Measurements from ENCODE around the gene ACY1. TPM values are rescaled to one million over a fixed set of nuclear protein-coding genes. Genes with fewer than 3 reads are reported as not detected.
A peak's percentile ranks its signal among the peaks of the same experiment; 100 is the strongest.

Gene ACY1
- total and polyA plus RNA-seq, 2 donors (not counting 3 experiments of a cell fraction or from before 2014, with no cell fraction given), result 13.4 to 32.9 TPM

- POLR2A ChIA-PET, result interaction anchor here (0.6 to 1.3 kb wide), 3 partner anchors 8 to 474 kb away, joined by 4 read pairs; partner anchors contain the start of genes PARP3 and RRP9
- Histone ChIP-seq H3K4me3 (replicated peaks in 1 of 3; ENCODE audit: insufficient read depth in 1 of 3, low read depth in 1 of 3, low read length in 3 of 3) (peak overlapping the region in 2 of 3 experiments; percentile 43 to 53), H3K27ac (ENCODE audit: insufficient read depth, low read depth, low read length) (no peak overlapping the region), H3K27me3 (ENCODE audit: control insufficient read depth in 2 of 2, insufficient read depth in 2 of 2, low read length in 2 of 2) (no peaks in the 10 kb centered on the region), H4K20me1 (replicated peaks; ENCODE audit: control insufficient read depth, extremely low read depth, insufficient read depth, low read length) (no peaks in the 10 kb centered on the region), H3K36me3 (ENCODE audit: control insufficient read depth in 2 of 2, extremely low read depth in 1 of 2, insufficient read depth in 2 of 2, low read length in 2 of 2) (no peaks in the 10 kb centered on the region), H3K9me1 (replicated peaks; ENCODE audit: control insufficient read depth, extremely low read depth, insufficient read depth, low read length) (no peaks in the 10 kb centered on the region), H3K79me2 (ENCODE audit: control insufficient read depth, insufficient read depth, low read length) (no peaks in the 10 kb centered on the region), H3K4me2 (ENCODE audit: insufficient read depth, low read length) (peak overlapping the region; percentile 67), H2AFZ (ENCODE audit: low read depth, low read length) (peak overlapping the region; percentile 76), H3K9ac (replicated peaks; ENCODE audit: extremely low read depth, insufficient read depth, low read length) (peak overlapping the region; percentile 17), H3K9me3 (replicated peaks; ENCODE audit: control insufficient read depth, insufficient read depth, low read length) (no peaks in the 10 kb centered on the region), H3K4me1 (ENCODE audit: control insufficient read depth, extremely low read depth, insufficient read depth, low read length) (peaks cover 22% of the 10 kb centered on the region)
- no peak for FAIRE-seq
- DNase-seq (ENCODE audit: low read depth, low spot score), result no peak
- intact Hi-C loops (cut with micrococcal nuclease), result loop anchor here (1.0 kb wide), 2 partner anchors 18 to 32 kb away; partner anchors contain the start of gene PARP3
- no peak for TF ChIP-seq MYC (IDR thresholded peaks at IDR 0.05; ENCODE audit: low read depth, low read length)
- TF ChIP-seq EZH2 (IDR thresholded peaks at IDR 0.05; ENCODE audit: borderline replicate concordance, low read depth, low read length, severe bottlenecking), result no peak
- no peak for TF ChIP-seq FOS (IDR thresholded peaks at IDR 0.05; ENCODE audit: borderline replicate concordance, insufficient read depth, low read length)
- TF ChIP-seq CTCF (IDR thresholded peaks at IDR 0.05; ENCODE audit: extremely low read depth in 1 of 2, insufficient read depth in 1 of 2, low read depth in 1 of 2, low read length in 2 of 2), result no peak
- no peak for TF ChIP-seq POLR2A (IDR thresholded peaks at IDR 0.05; ENCODE audit: low read depth, low read length)
- no peak for TF ChIP-seq GATA2 (IDR thresholded peaks at IDR 0.05; ENCODE audit: insufficient read depth, insufficient read length, low read depth, low read length)
- TF ChIP-seq MAX (IDR thresholded peaks at IDR 0.05; ENCODE audit: insufficient read depth, insufficient read length), result no peak
- TF ChIP-seq JUN (IDR thresholded peaks at IDR 0.05; ENCODE audit: borderline replicate concordance, insufficient read depth, insufficient read length, low read depth), result no peak
- no peak for TF ChIP-seq POLR2AphosphoS5 (IDR thresholded peaks at IDR 0.05; ENCODE audit: insufficient read depth, low read depth, low read length)
- CTCF ChIA-PET, result interaction anchor here (0.6 to 3.3 kb wide), 17 partner anchors 8 to 162 kb away, joined by 3 to 46 read pairs (median 3); partner anchors contain the start of genes ACY1, DUSP7, PARP3 and RPL29
- dilution Hi-C loops (cut with MboI; ENCODE audit: extremely low pct_ligation_motif_present, low sequenced_read_pairs), result no loop called here
- BruUV-seq (replicated peaks), result no TSS peak
Measured at GRCh38 chr3:51974277-51974962, 8.9 kb upstream of the ACY1 start.

Measured in endothelial cell of umbilical vein (primary cell).